NCI-H128 (cell line): ENCODE results near the gene VPS52.

Experiments
- DNase-seq: peaks from one replicate; lab custom pipeline; 2025; ENCODE audit not compliant: unreplicated experiment; lab: John Stamatoyannopoulos, UW

Gene VPS52

DNA sequence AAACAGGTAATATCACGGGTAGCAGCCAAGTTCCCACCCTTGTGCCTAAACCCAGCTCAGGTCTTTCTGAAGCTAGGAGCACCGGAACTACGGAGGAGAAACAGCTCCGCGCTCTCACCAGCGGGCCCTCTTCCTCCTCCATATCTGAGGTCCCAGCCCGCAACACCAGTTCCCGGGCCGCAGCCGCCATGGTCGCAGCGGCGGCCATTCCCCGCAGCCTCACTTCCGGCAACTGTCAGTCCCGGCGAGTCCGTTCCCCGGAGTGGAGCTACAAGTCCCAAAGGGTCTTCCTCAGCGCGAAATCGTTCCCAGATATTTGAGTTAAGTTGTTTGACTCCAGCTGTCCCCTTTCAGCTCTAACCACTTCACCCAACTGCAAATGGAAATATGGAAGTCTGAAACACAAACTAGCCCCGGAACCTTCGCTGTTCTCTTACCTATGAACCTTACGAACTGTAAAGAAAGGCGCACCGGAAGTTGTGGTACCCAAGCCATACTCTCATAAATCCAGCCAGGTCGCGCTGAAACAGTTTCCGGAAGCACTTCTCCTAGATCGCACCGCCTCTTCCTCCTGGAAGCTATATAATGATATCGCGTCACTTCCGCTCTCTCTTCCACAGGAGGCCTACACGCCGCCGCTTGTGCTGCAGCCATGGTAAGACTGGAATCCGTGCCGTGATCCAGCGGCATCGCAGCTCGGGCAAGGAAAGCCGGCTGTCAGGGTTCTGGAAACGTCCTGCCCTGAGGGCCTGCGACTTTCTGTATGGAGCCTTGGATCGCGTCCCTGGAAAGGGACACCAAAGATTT lies at the start of gene VPS52, which contains the start of gene RPS18:
Gene VPS52, minus strand, starts transcription at position 409 of the 807 bp plus-strand sequence. Its CDS starts 201 bp downstream, at position 208.
Gene RPS18, plus strand, starts transcription at position 608 of the 807 bp plus-strand sequence. Its CDS starts 45 bp downstream, at position 653.
- DNase-seq, result peak; percentile 97

DNA sequence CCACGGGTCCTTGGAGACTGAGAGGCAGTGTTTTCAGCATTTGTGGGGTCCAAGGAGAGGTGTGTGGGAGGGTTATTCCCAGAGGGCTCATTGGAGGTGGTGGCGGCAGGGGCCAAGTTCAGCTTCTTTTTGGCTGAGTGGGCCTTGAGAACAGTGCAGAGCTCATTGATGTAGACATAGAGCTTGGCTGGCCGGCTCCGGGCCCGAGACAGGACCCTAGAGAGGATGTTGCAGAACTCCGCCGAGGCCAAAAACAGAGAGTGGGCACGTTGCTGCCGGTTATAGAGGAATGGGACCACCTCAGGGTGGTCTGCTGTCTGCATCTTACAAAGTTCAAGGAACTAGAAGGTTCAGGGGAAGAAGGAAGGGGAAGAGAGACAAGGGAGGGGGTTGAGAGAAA lies 49.6 kb upstream of the VPS52 start:
- no peak for DNase-seq

- DNase-seq, result no peak
Measured at GRCh38 chr6:33320315-33321181, 48.9 kb upstream of the VPS52 start.

- DNase-seq, result no peak
Measured at GRCh38 chr6:33319939-33320314, 48.3 kb upstream of the VPS52 start.

- DNase-seq, result no peak
Measured at GRCh38 chr6:33318426-33319073, 46.9 kb upstream of the VPS52 start.

- DNase-seq, result peak; percentile 95
Measured at GRCh38 chr6:33317669-33318425, 46.2 kb upstream of the VPS52 start, which contains the start of gene ZBTB22. TSS of gene ZBTB22 (minus strand) at chr6:33317744. CDS start at chr6:33316916, 828 bp downstream.

DNA sequence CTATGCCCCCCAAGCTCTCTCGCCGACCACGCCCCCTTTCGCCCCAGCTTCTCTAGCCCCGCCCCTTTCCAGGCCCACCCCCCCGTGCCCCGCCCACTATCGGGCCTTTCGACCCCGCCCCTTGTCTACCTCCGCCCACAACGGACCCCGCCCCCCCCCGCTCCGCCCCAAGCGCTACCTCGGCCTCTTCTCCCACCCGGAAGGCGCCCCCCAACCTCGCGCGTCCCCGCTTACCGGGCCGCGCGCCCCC lies 45.7 kb upstream of the VPS52 start:
- no peak for DNase-seq

DNA sequence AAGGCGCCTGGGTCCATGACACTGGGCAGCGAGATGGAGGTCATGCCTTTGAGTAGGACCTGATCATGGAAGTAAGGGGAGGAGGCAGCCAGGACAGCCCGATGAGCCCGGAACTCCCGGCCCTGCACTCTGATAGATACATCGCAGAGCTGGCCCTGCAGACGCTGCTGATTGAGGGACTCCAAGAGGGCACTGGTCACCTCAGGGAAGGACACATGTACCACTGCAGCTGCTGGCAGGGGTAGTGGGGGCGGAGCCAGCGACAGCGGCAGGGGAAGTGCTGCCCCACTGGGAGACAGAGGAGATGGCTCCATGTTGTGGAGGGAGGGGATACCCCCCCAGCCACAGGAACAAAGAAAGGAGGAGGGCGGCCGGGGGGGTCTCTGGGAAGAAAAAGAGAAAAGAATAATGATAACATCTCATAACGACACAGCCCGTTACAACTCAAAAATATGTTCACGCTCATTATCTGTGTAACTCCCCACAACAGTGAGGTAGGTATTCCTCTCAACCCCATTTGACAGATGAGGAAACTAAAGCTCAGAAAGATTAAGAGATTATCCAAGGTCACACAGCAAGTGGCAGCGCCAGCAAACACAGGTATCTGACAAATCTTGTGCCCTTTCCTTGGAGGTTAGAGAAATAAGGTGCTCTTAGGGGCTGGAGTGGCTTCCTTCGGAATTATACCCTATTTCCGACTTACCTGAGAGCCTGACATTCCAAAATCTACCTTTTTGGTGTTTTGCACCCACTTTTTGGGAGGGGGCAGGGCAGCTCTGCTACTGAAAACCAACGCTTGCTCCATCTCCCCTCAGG lies 45.1 kb upstream of the VPS52 start:
- no peak for DNase-seq

DNA sequence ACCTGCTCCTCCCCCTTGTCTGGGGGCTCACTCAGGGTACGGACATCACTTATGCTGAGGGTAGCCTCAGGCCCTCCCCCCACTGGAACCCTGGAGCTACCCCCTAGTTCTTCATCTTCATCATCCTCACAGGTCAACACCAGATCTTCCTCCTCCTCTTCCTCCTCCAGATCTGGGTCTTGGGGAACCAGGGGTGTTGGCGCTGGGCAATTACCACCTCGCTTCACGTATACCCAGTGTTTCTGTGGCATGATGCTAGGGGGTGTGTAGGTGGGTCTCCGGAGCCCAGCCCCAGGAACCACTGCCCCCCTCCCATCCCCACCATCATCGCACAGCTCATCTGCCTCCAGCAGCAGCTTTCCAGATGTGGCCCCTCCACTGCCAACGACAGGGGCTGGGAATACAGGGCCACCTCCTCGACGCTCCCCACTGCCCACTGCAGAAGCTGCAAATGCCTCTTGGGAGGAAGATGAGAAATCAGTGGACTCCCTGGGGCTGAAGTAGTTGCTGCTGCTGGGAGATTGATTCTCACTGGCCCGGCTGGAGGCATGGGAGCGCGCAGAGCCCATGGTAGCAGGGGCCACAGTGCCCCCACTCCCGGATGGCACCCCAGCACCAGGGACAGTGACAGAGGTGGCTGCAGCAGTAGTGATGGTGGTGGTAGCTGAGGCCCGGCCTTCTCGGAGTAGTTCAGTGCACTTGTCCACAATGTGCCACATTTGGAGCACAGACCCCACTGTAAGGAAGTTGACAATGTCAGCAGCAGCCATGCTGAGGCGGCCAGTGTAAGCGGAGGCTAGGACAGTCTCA lies 44.3 kb upstream of the VPS52 start:
- no peak for DNase-seq

- no peak for DNase-seq
Measured at GRCh38 chr6:33314943-33315792, 43.5 kb upstream of the VPS52 start.

GRCh38 chr6:33314515-33314942 lies 42.9 kb upstream of the VPS52 start:
- no peak for DNase-seq

GRCh38 chr6:33313709-33314514 lies 42.2 kb upstream of the VPS52 start, which contains the start of gene TAPBP:
TSS of gene TAPBP (minus strand) at chr6:33314078. CDS start at chr6:33314041, 37 bp downstream.
- peak; percentile 19 for DNase-seq

- DNase-seq, result no peak
Measured at GRCh38 chr6:33313105-33313708, 41.5 kb upstream of the VPS52 start.

DNA sequence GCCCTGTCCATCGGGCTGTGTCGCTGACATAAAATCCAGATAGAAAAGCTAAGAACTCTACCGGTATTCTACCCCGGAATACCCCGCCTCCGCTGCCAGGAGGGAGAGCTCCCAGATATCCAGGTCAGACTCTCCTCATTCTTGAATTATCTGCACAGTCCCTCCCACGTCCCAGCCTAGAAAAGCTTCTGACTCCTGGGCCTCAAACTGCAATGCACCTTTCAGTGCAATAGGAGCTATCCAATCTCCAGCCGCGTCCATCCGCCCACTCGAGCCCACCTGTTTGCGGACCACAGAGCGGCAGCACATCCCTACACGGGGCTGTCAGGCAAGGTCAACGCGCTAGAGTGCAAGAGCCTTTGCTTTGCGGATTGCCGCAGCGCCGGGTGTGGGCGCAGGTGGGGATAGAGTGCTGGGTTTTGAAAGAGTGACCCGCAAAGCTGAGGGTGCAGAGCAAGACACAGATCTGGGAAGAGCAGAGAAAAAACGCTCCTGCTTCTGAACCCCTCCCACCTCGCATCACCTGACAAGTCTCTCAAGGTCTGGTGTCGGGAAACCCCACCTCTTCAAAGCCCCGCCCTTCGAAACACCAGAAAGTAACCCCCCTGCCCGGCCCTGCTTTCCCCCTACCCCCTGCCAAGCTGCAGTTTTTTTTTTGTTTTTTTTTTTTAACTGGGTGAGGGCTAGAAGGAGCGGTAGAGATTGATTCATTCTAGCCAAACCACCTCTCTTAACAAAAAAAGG lies 40.9 kb upstream of the VPS52 start:
- peak; percentile 91 for DNase-seq

DNA sequence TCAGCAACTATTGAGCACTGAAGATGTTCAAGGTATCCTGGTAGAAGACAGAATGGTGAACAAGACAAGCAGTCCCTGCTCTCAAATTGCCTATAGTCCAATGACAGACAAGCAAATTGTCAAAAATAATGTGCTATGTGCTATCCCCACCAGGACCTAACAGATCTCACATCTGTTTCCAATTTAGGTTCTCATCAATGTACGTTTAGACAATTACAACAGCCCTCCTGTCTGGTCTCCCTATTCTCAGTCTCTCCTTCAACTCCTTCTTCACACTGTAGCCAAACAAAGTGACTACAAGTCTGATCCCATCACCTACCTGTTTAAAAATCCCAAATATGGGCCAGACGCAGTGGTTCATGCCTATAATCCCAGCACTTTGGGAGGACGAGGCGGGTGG lies 34.7 kb upstream of the VPS52 start:
- DNase-seq, result no peak

GRCh38 chr6:33305052-33305451 lies 33.4 kb upstream of the VPS52 start:
- no peak for DNase-seq
